Tibial nerve (tissue), 4 donors: ENCODE measurements around the gene GALNT11. TPM values are rescaled to one million over a fixed set of nuclear protein-coding genes. Genes with fewer than 3 reads are reported as not detected.

Experiments used
- DNase-seq, 2 donors: peaks; one replicate each; pipeline ENCODE4 v3.0.0-alpha.2; 2019; ENCODE audit warnings: low spot score in 2 of 2
- H3K27ac ChIP-seq, 4 donors: fragments of 200-600 bp; sonication (generic) in 3 of 4; one replicate each; pipeline ENCODE4 v1.5.1; 2017 to 2019; ENCODE audit warnings: mild to moderate bottlenecking in 1 of 4
- H3K27me3 ChIP-seq, 2 donors: fragments of 200-600 bp; sonication (generic) in 1 of 2; one replicate each; pipeline versions ENCODE4 v1.5.1 to v1.6.0; 2017 to 2019
- H3K36me3 ChIP-seq, 3 donors: fragments of 200-600 bp; sonication (generic); one replicate each; pipeline ENCODE4 v1.5.1; 2018 to 2019
- H3K4me1 ChIP-seq, 4 donors: fragments of 200-600 bp; sonication (generic) in 3 of 4; one replicate each; pipeline ENCODE4 v1.5.1; 2017 to 2019
- H3K4me3 ChIP-seq, 4 donors: fragments of 200-600 bp; sonication (generic) in 3 of 4; one replicate each; pipeline ENCODE4 v1.5.1; 2017 to 2019; ENCODE audit warnings: mild to moderate bottlenecking in 1 of 4, moderate library complexity in 1 of 4
- H3K9me3 ChIP-seq, 4 donors: fragments of 200-600 bp; sonication (generic) in 3 of 4; one replicate each; pipeline ENCODE4 v1.5.1; 2017 to 2019
- EP300 ChIP-seq, 2 donors: sonication (generic); formaldehyde crosslinking; IDR thresholded peaks; one replicate each; pipeline ENCODE4 v1.6.1; 2017; ENCODE audit warnings: antibody characterized with exemption in 2 of 2, mild to moderate bottlenecking in 1 of 2
- POLR2A ChIP-seq, 2 donors: fragments of 450-650 bp; IDR thresholded peaks; one replicate each; pipeline ENCODE4 v1.6.1; 2017; ENCODE audit warnings: antibody characterized with exemption in 2 of 2, mild to moderate bottlenecking in 2 of 2, moderate library complexity in 2 of 2
- WGBS, 2 donors: methylation state at CpG; one replicate each; pipeline ENCODE4 v1.1.5; 2018; 5-methylcytosine and 5-hydroxymethylcytosine counted together
- total RNA-seq, 4 donors: library from RNA; depleted of rRNA; stranded (reverse); fragments of >200 nt; gene quantifications; one replicate each; pipeline ENCODE4 v1.1.0, GENCODE V29; 2016
- TF ChIP-seq, protein P1 (sequence below), 5 experiments: fragments of 200-600 bp in 3 of 5; fragments of 450-650 bp in 2 of 5; sonication (generic) in 3 of 5; IDR thresholded peaks; one replicate each; pipeline ENCODE4 v1.5.1; 2016 to 2019; ENCODE audit warnings: antibody characterized with exemption in 5 of 5, mild to moderate bottlenecking in 3 of 5, moderate library complexity in 2 of 5

GALNT11 gene
- total RNA-seq, 4 donors from 2014 or later: 27.9 to 45.7 (median 36.6) TPM

DNA sequence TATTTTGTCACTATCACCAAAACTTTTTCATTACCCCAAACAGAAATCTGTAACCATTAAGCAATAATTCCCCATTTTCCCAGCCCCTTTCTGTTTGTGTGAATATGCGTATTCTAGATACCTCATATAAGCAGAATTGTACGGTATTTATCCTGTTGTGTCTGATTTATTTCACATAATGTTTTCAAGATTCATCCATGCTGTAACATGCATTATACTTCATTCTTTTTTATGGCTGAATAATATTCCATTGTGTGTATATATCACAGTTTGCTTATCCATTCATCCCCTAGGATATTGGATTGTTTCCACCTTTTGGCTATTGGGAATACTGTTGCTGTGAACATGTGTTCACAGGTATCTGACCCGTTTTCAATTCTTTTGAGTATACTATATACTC, 26.5 kb downstream of the GALNT11 start:
- 92 to 96% methylated on average over 3 of the region's 3 CpGs for WGBS, 2 donors
- Histone ChIP-seq H3K27ac (no peak overlapping the region), H3K27me3 (no peaks in the 10 kb centered on the region)

GRCh38 chr7:152052771-152053170, 27.3 kb downstream of the GALNT11 start:
- no peak for DNase-seq
- WGBS, 2 donors: 66 to 69% methylated on average over 4 of the region's 4 CpGs

More for the DNA sequence above, 26.5 kb downstream of the GALNT11 start:
- TF ChIP-seq EP300 (IDR thresholded peaks at IDR 0.05) (no peak), POLR2A (IDR thresholded peaks at IDR 0.05) (no peak)
- TF ChIP-seq, protein P1, sequence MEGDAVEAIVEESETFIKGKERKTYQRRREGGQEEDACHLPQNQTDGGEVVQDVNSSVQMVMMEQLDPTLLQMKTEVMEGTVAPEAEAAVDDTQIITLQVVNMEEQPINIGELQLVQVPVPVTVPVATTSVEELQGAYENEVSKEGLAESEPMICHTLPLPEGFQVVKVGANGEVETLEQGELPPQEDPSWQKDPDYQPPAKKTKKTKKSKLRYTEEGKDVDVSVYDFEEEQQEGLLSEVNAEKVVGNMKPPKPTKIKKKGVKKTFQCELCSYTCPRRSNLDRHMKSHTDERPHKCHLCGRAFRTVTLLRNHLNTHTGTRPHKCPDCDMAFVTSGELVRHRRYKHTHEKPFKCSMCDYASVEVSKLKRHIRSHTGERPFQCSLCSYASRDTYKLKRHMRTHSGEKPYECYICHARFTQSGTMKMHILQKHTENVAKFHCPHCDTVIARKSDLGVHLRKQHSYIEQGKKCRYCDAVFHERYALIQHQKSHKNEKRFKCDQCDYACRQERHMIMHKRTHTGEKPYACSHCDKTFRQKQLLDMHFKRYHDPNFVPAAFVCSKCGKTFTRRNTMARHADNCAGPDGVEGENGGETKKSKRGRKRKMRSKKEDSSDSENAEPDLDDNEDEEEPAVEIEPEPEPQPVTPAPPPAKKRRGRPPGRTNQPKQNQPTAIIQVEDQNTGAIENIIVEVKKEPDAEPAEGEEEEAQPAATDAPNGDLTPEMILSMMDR (IDR thresholded peaks at IDR 0.05): no peak
- no peak overlapping the region for H3K4me3 ChIP-seq
- H3K36me3 ChIP-seq: peaks cover 0 to 5% (median 0%) of the 10 kb centered on the region in 3 donors
- no peak for DNase-seq
- peaks cover 0 to 17% (median 0%) of the 10 kb centered on the region in 4 donors for H3K4me1 ChIP-seq
- H3K9me3 ChIP-seq: peaks cover 0 to 20% (median 0%) of the 10 kb centered on the region in 4 donors

GRCh38 chr7:152054367-152055230, 29.1 kb downstream of the GALNT11 start:
- Histone ChIP-seq H3K9me3 (peaks cover 0 to 4% (median 0%) of the 10 kb centered on the region in 4 donors), H3K27me3 (no peaks in the 10 kb centered on the region), H3K4me1 (peaks cover 0 to 17% (median 0%) of the 10 kb centered on the region in 4 donors), H3K27ac (peak overlapping the region in 1 of 4 donors; percentile 36), H3K36me3 (no peaks in the 10 kb centered on the region), H3K4me3 (no peak overlapping the region)
- DNase-seq: peak in 1 of 2 donors; percentile 17
- no peak for TF ChIP-seq EP300 (IDR thresholded peaks at IDR 0.05)
- no peak for TF ChIP-seq POLR2A (IDR thresholded peaks at IDR 0.05)
- TF ChIP-seq, protein P1 (IDR thresholded peaks at IDR 0.05): no peak
- WGBS, 2 donors: 53 to 54% methylated on average over 8 of the region's 8 CpGs

More at GRCh38 chr7:152052771-152053170, 27.3 kb downstream of the GALNT11 start:
- peaks cover 0 to 17% (median 0%) of the 10 kb centered on the region in 4 donors for H3K4me1 ChIP-seq
- TF ChIP-seq, protein P1 (IDR thresholded peaks at IDR 0.05): no peak
- no peak for TF ChIP-seq POLR2A (IDR thresholded peaks at IDR 0.05)
- no peak for TF ChIP-seq EP300 (IDR thresholded peaks at IDR 0.05)
- H3K9me3 ChIP-seq: peaks cover 0 to 13% (median 0%) of the 10 kb centered on the region in 4 donors
- no peak overlapping the region for H3K27ac ChIP-seq
- no peaks in the 10 kb centered on the region for H3K36me3 ChIP-seq
- no peak overlapping the region for H3K4me3 ChIP-seq
- no peaks in the 10 kb centered on the region for H3K27me3 ChIP-seq

- no peak overlapping the region for H3K27ac ChIP-seq
- H3K4me1 ChIP-seq: peaks cover 0 to 8% (median 0%) of the 10 kb centered on the region in 4 donors
- H3K4me3 ChIP-seq: no peak overlapping the region
- 93 to 94% methylated on average over 3 of the region's 3 CpGs for WGBS, 2 donors
- H3K27me3 ChIP-seq: no peaks in the 10 kb centered on the region
- no peak for TF ChIP-seq POLR2A (IDR thresholded peaks at IDR 0.05)
- TF ChIP-seq, protein P1 (IDR thresholded peaks at IDR 0.05): no peak
- TF ChIP-seq EP300 (IDR thresholded peaks at IDR 0.05): no peak
- peaks cover 0 to 3% (median 0%) of the 10 kb centered on the region in 4 donors for H3K9me3 ChIP-seq
- no peak for DNase-seq
- H3K36me3 ChIP-seq: no peaks in the 10 kb centered on the region
These were observed 31.3 kb downstream of the GALNT11 start for GRCh38 chr7:152056621-152057274.
